Measurements from ENCODE around the gene GRIA1.

Gene GRIA1

GRCh38 chr5:153572411-153573145 lies 82.1 kb downstream of the GRIA1 start:
- TF ChIP-seq CTCF (IDR thresholded peaks at IDR 0.05; ENCODE audit: borderline replicate concordance, insufficient read depth, low read depth, low read length): no peak
- H3K4me3 ChIP-seq (ENCODE audit: low read depth, low read length): no peak overlapping the region

- TF ChIP-seq CTCF (IDR thresholded peaks at IDR 0.05; ENCODE audit: borderline replicate concordance, insufficient read depth, low read depth, low read length): no peak
- H3K4me3 ChIP-seq (ENCODE audit: low read depth, low read length): no peak overlapping the region
Observed at GRCh38 chr5:153573326-153574033, 83.0 kb downstream of the GRIA1 start.

GRCh38 chr5:153584126-153584959 lies 93.9 kb downstream of the GRIA1 start:
- no peak overlapping the region for H3K4me3 ChIP-seq (ENCODE audit: low read depth, low read length)
- TF ChIP-seq CTCF (IDR thresholded peaks at IDR 0.05; ENCODE audit: borderline replicate concordance, insufficient read depth, low read depth, low read length): no peak

- TF ChIP-seq CTCF (IDR thresholded peaks at IDR 0.05; ENCODE audit: borderline replicate concordance, insufficient read depth, low read depth, low read length): no peak
- no peak overlapping the region for H3K4me3 ChIP-seq (ENCODE audit: low read depth, low read length)
Observed at GRCh38 chr5:153584960-153585359, 94.5 kb downstream of the GRIA1 start.

- no peak for TF ChIP-seq CTCF (IDR thresholded peaks at IDR 0.05; ENCODE audit: borderline replicate concordance, insufficient read depth, low read depth, low read length)
- H3K4me3 ChIP-seq (ENCODE audit: low read depth, low read length): no peak overlapping the region
Observed at GRCh38 chr5:153585622-153586277, 95.3 kb downstream of the GRIA1 start.

- no peak for TF ChIP-seq CTCF (IDR thresholded peaks at IDR 0.05; ENCODE audit: borderline replicate concordance, insufficient read depth, low read depth, low read length)
- no peak overlapping the region for H3K4me3 ChIP-seq (ENCODE audit: low read depth, low read length)
Observed at GRCh38 chr5:153592081-153592480, 101.6 kb downstream of the GRIA1 start.
